ENCODE results near the gene DNAJC1. TPM values are rescaled to one million over a fixed set of nuclear protein-coding genes. Genes with fewer than 3 reads are reported as not detected.

DNAJC1 gene
- total RNA-seq, 1 donor from 2014 or later, result 66.8 TPM

DNA sequence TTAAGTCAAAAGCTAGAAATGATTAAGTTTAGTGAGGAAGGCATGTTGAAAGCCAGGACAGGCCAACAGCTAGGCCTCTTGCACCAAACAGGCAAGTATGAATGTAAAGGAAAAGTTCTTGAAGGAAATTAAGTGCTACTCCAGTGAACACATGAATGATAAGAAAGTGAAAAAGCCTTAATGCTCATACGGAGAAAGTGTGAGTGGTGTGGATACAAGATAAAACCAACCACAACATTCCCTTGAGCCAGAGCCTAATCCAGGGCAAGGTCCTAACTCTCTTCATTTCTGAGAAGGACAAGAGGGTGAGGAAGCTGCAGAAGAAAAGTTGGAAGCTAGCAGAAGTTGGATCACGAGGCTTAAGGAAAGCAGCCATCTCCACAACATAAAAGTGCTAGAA, 53.0 kb downstream of the DNAJC1 start:
- no peak overlapping the region for H2AFZ ChIP-seq (ENCODE audit: low read depth, low read length)
- Mint-ChIP-seq H3K9me3 (ENCODE audit: unreplicated experiment) (no peaks in the 10 kb centered on the region), H3K27me3 (ENCODE audit: low read depth, unreplicated experiment) (no peaks in the 10 kb centered on the region), H3K27ac (ENCODE audit: unreplicated experiment) (no peak overlapping the region), H3K4me1 (ENCODE audit: low read depth, unreplicated experiment) (peaks cover 5% of the 10 kb centered on the region), H3K4me3 (ENCODE audit: unreplicated experiment) (no peak overlapping the region), H3K36me3 (ENCODE audit: low read depth, unreplicated experiment) (no peaks in the 10 kb centered on the region)
- H3K27me3 ChIP-seq (ENCODE audit: insufficient read depth, low read length), result no peaks in the 10 kb centered on the region
- no peak for FAIRE-seq
- peaks cover 3% of the 10 kb centered on the region for H4K20me1 ChIP-seq (ENCODE audit: insufficient read depth, low read length)
- H3K9ac ChIP-seq (ENCODE audit: low read length), result no peak overlapping the region
- peak; percentile 44 for DNase-seq (ENCODE audit: low read depth)
- no peaks in the 10 kb centered on the region for H3K4me1 ChIP-seq (ENCODE audit: insufficient read depth, low read length)
- TF ChIP-seq CTCF (IDR thresholded peaks at IDR 0.05; ENCODE audit: insufficient read depth, low read depth, low read length) (no peak), EZH2 (IDR thresholded peaks at IDR 0.05; ENCODE audit: insufficient read depth, low read length) (no peak)
- no peaks in the 10 kb centered on the region for H3K9me3 ChIP-seq (ENCODE audit: insufficient read depth, low read depth, low read length)
- peaks cover 14% of the 10 kb centered on the region for H3K79me2 ChIP-seq (ENCODE audit: insufficient read depth, low read length)
- no peaks in the 10 kb centered on the region for H3K36me3 ChIP-seq (ENCODE audit: insufficient read depth, low read length)
- H3K27ac ChIP-seq (ENCODE audit: low read depth, low read length), result no peak overlapping the region
- H3K4me2 ChIP-seq (ENCODE audit: low read length), result no peak overlapping the region
- H3K4me3 ChIP-seq (ENCODE audit: insufficient read depth, low read depth, low read length), result no peak overlapping the region

DNA sequence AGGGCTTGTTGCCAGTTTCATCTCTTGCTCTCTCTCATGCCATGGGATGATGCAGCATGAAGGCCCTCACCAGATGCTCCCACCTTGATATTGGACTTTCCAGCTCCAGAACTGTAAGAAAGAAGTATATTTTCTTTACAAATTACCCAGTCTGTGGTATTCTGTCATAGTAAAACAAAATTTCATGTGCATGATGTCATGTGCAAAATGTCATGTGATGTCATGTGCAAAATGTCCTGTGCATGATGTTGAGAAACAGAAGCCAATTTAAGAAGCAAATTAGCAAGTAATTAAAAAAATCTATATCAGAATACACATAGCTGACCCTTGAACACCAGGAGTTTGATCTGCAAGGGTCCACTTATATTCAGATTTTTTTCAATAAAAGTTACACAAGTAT, 56.6 kb downstream of the DNAJC1 start:
- Histone ChIP-seq H4K20me1 (ENCODE audit: insufficient read depth, low read length) (peaks cover 9% of the 10 kb centered on the region), H3K4me2 (ENCODE audit: low read length) (no peak overlapping the region), H3K27ac (ENCODE audit: low read depth, low read length) (no peak overlapping the region), H3K4me3 (ENCODE audit: insufficient read depth, low read depth, low read length) (no peak overlapping the region), H3K4me1 (ENCODE audit: insufficient read depth, low read length) (no peaks in the 10 kb centered on the region), H3K9me3 (ENCODE audit: insufficient read depth, low read depth, low read length) (no peaks in the 10 kb centered on the region), H3K9ac (ENCODE audit: low read length) (no peak overlapping the region), H3K27me3 (ENCODE audit: insufficient read depth, low read length) (no peaks in the 10 kb centered on the region), H2AFZ (ENCODE audit: low read depth, low read length) (no peak overlapping the region), H3K79me2 (ENCODE audit: insufficient read depth, low read length) (peaks cover 20% of the 10 kb centered on the region), H3K36me3 (ENCODE audit: insufficient read depth, low read length) (no peaks in the 10 kb centered on the region)
- Mint-ChIP-seq H3K9me3 (ENCODE audit: unreplicated experiment) (no peaks in the 10 kb centered on the region), H3K27me3 (ENCODE audit: low read depth, unreplicated experiment) (no peaks in the 10 kb centered on the region), H3K4me3 (ENCODE audit: unreplicated experiment) (no peak overlapping the region), H3K4me1 (ENCODE audit: low read depth, unreplicated experiment) (peaks cover 18% of the 10 kb centered on the region), H3K27ac (ENCODE audit: unreplicated experiment) (no peak overlapping the region), H3K36me3 (ENCODE audit: low read depth, unreplicated experiment) (no peaks in the 10 kb centered on the region)
- DNase-seq (ENCODE audit: low read depth), result no peak
- no peak for FAIRE-seq
- TF ChIP-seq CTCF (IDR thresholded peaks at IDR 0.05; ENCODE audit: insufficient read depth, low read depth, low read length) (no peak), EZH2 (IDR thresholded peaks at IDR 0.05; ENCODE audit: insufficient read depth, low read length) (no peak)

GRCh38 chr10:21944727-21945386, 58.7 kb downstream of the DNAJC1 start:
- no peaks in the 10 kb centered on the region for H3K27me3 Mint-ChIP-seq (ENCODE audit: low read depth, unreplicated experiment)

More at GRCh38 chr10:21944727-21945386, 58.7 kb downstream of the DNAJC1 start:
- Histone ChIP-seq H3K4me2 (ENCODE audit: low read length) (no peak overlapping the region), H3K4me1 (ENCODE audit: insufficient read depth, low read length) (no peaks in the 10 kb centered on the region), H3K27me3 (ENCODE audit: insufficient read depth, low read length) (no peaks in the 10 kb centered on the region), H3K4me3 (ENCODE audit: insufficient read depth, low read depth, low read length) (no peak overlapping the region), H3K27ac (ENCODE audit: low read depth, low read length) (no peak overlapping the region), H3K36me3 (ENCODE audit: insufficient read depth, low read length) (no peaks in the 10 kb centered on the region), H2AFZ (ENCODE audit: low read depth, low read length) (no peak overlapping the region), H3K9ac (ENCODE audit: low read length) (no peak overlapping the region), H3K9me3 (ENCODE audit: insufficient read depth, low read depth, low read length) (no peaks in the 10 kb centered on the region), H4K20me1 (ENCODE audit: insufficient read depth, low read length) (peaks cover 6% of the 10 kb centered on the region), H3K79me2 (ENCODE audit: insufficient read depth, low read length) (peaks cover 19% of the 10 kb centered on the region)
- FAIRE-seq (no peak), DNase-seq (ENCODE audit: low read depth) (no peak)
- peak overlapping the region; percentile 8 for H3K27ac Mint-ChIP-seq (ENCODE audit: unreplicated experiment)
- TF ChIP-seq EZH2 (IDR thresholded peaks at IDR 0.05; ENCODE audit: insufficient read depth, low read length) (no peak), CTCF (IDR thresholded peaks at IDR 0.05; ENCODE audit: insufficient read depth, low read depth, low read length) (no peak)
- peaks cover 12% of the 10 kb centered on the region for H3K4me1 Mint-ChIP-seq (ENCODE audit: low read depth, unreplicated experiment)
- no peaks in the 10 kb centered on the region for H3K9me3 Mint-ChIP-seq (ENCODE audit: unreplicated experiment)
- H3K4me3 Mint-ChIP-seq (ENCODE audit: unreplicated experiment), result no peak overlapping the region
- H3K36me3 Mint-ChIP-seq (ENCODE audit: low read depth, unreplicated experiment), result no peaks in the 10 kb centered on the region

Measured in astrocyte (in vitro differentiated cells and primary cell).